Neural cell (in vitro differentiated cells): Measurements from ENCODE around the gene CACNA1F.

Experiments used
- EP300 ChIP-seq: fragments of 450-650 bp; conservative IDR thresholded peaks from 2 replicates; pipeline ENCODE4 v1.6.1; 2014; ENCODE audit warnings: antibody characterized with exemption, mild to moderate bottlenecking, moderate library complexity; ENCODE audit not compliant: poor library complexity, severe bottlenecking
- EZH2 ChIP-seq: fragments of 200-600, 300-800 bp; shearing (Covaris generic), sonication (generic); IDR thresholded peaks from 2 replicates; pipeline ENCODE4 v1.6.1; 2014; ENCODE audit warnings: antibody characterized with exemption, low read length, borderline replicate concordance, mild to moderate bottlenecking; ENCODE audit not compliant: insufficient read depth, poor library complexity, severe bottlenecking
- MXI1 ChIP-seq: fragments of 450-650 bp; conservative IDR thresholded peaks from 2 replicates; pipeline ENCODE4 v1.6.1; 2014; ENCODE audit warnings: antibody characterized with exemption, mild to moderate bottlenecking; ENCODE audit not compliant: poor library complexity, severe bottlenecking
- POLR2AphosphoS5 ChIP-seq: IDR thresholded peaks from 2 replicates; pipeline ENCODE4 v1.6.1; 2012
- SMC3 ChIP-seq: fragments of 450-650 bp; conservative IDR thresholded peaks from 2 replicates; pipeline ENCODE4 v1.6.1; 2014; ENCODE audit warnings: antibody characterized with exemption, mild to moderate bottlenecking, moderate library complexity; ENCODE audit not compliant: poor library complexity
- TAF1 ChIP-seq: IDR thresholded peaks from 2 replicates; pipeline ENCODE4 v1.6.1; 2012; ENCODE audit warnings: low read depth
- TF ChIP-seq, protein P1 (sequence below): fragments of 450-650 bp; IDR thresholded peaks from 2 replicates; pipeline ENCODE4 v1.5.1; 2014; ENCODE audit warnings: antibody characterized with exemption, mild to moderate bottlenecking, moderate library complexity; ENCODE audit not compliant: poor library complexity, severe bottlenecking

DNA sequence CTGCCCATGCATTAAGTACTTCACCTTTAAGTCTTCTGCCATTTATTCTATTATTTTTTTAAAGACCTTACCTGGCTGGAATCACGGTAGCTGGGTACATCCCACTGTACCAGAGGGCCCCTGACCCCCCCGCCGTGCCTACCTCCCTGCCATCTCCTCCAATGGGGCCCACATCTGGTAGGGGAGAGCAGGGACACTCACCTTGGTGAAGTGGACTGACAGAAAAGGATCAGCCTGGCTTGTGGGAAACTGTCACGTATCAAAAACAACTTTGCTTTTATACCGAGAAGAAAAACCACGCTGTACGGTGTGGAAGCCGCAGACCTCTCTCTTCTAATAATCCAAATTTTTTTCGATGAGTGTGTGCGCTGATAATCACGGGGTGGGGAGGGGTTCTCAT lies 31.3 kb upstream of the CACNA1F start, which contains the start of gene FOXP3:
- TF ChIP-seq TAF1 (no peak), EZH2 (no peak), SMC3 (no peak), MXI1 (no peak), POLR2AphosphoS5 (no peak), EP300 (no peak)
- TF ChIP-seq, protein P1, sequence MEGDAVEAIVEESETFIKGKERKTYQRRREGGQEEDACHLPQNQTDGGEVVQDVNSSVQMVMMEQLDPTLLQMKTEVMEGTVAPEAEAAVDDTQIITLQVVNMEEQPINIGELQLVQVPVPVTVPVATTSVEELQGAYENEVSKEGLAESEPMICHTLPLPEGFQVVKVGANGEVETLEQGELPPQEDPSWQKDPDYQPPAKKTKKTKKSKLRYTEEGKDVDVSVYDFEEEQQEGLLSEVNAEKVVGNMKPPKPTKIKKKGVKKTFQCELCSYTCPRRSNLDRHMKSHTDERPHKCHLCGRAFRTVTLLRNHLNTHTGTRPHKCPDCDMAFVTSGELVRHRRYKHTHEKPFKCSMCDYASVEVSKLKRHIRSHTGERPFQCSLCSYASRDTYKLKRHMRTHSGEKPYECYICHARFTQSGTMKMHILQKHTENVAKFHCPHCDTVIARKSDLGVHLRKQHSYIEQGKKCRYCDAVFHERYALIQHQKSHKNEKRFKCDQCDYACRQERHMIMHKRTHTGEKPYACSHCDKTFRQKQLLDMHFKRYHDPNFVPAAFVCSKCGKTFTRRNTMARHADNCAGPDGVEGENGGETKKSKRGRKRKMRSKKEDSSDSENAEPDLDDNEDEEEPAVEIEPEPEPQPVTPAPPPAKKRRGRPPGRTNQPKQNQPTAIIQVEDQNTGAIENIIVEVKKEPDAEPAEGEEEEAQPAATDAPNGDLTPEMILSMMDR = no peak
